Measurements from ENCODE around the gene CORO7.

CORO7 gene

DNA sequence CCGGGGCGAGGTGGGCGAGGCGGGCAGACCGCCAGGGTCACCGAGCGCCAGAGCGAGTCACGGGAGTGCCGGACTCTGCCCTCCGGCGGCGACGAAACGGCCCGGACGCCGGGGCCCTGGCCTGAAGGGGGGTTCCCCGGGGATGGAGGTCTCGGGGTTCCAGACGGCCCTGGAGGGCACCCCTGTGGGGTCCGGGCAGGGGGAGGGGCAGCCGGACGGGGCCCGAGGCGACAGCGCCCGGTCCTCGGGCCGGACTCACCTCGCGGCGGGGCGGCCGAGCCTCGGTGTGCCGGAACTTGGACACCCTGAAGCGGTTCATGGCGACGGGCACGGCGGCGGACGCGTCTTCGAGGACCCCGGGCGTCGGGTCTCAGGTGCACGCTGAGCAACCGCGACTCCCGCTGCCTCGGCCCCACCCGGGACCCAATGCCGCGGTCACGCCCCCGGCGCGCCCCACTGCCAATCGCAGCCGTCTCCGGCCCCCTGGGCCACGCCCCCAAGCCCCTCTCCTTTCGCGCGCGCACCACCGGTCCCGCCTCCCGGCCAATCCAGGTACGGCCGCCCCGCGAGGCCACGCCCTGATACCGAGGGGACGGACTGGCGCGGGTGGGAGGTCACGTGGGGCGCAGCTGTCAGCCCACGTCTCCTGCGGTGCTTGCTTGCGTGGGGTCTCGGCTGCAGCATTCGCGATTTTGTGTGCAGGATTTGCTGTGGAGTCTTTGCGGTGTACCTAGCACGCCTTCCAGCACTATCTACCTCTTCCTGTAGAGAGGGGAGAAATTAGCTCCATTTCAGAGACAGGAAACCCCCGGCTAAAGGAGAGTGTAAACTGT, at the start of gene CORO7:
TSS of gene CORO7 (minus strand) at position 397 of the 833 bp plus-strand sequence. CDS start at position 319, 78 bp downstream.
- peak; percentile 87 for DNase-seq

DNA sequence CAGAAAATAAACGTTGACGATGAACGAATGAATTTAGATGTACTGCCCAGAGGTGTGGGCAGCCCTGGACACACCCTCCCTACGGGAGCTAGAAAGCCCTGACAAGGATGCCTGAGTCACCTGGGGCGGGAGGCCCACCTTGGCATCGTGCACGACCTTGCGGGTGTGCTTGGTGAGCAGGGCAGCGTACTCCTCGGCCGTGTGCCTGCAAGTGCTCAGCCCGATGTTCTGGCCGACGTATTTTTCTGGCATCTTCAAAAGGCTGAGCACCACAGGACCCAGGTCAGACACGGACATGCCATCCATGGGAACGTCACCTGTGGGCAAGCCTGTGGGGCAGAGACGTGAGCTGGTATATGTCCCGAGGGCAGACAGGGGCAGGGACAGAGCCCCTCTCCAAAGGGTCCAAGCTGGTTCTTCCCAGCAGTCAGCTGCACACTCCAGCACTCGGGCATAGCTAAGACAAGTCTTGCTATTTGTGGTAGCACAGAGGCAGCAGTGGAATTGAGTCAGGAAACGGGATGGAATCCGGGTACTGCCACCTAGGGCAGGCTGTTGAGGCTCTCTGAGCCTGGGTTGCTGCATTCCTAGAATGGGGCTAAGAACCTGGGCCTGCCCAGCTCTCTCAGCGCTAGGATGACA, 47.2 kb upstream of the CORO7 start:
- DNase-seq, result no peak

DNA sequence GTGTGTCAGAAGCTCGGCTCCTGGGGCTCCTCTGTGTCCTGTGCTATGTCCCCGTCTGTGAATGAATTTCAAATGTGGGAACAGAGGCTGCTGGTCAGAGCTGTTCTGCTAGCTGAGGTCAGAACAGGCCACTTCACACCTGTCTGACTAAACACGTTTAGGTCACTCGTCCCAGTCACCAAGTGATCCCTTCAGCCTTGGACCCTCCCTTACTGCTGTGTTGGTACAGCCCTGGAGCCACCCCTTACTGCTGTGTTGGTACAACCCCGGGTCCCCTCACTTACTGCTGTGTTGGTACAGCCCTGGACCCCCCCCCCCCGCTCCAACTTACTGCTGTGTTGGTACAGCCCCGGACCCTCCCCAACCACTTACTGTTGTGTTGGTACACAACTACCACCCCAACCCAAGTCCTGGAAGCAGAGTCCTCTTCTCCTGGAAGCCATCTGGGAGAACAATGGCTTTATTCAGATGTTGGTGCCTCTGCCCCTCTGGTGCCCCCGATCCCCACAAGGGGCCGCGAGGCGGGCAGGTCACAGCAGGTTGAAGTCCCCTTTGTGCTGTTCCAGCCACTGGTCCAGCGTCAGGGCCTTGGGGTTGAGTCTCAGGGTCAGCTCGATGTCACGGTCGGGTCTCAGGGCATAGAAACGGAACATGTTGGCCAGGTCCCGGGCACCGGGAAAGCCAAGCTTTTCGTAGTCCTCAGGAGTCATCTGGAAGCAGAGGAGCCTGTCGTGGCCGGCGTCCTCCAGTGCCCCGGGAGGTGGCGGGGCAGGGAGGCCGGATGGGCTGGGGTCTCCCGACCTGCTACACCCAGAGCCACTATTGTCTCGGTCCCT, 45.1 kb upstream of the CORO7 start:
- DNase-seq, result no peak

DNA sequence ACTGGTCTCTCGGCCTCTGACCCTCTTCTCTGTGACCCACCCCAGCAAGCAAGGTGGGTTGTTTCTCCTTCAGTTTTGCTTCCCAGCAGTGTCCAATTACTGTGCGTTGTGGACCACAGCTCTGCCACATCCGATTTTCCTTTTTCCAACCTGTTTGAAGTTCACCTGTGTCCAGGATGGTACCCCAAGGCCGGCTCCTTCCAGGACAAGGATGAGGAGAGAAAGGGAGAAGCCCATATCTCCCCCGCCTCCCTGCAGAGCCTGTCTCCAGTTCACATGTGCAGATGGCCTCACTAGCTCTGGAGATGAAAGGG, 44.5 kb upstream of the CORO7 start:
- DNase-seq, result no peak

DNA sequence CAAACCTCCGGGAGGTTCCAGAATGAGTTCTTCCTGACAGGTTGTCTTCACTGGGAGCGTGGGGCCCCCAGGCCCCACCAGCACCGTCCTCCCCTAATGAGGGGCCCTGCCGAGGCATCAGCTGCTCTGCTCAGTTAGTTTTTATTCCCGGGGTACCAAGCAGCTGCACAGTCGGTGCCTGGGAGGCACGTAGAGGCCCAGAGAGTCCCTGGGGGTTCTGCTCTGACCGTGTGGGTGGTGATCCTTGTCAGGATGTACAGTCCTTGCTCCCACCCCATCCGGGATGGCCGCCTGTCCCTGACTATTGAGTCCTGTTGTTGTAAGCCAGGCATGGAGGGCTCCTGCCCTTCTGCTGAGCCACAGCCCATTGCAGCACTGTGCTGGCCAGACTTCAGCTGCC, 39.6 kb upstream of the CORO7 start:
- no peak for DNase-seq

DNA sequence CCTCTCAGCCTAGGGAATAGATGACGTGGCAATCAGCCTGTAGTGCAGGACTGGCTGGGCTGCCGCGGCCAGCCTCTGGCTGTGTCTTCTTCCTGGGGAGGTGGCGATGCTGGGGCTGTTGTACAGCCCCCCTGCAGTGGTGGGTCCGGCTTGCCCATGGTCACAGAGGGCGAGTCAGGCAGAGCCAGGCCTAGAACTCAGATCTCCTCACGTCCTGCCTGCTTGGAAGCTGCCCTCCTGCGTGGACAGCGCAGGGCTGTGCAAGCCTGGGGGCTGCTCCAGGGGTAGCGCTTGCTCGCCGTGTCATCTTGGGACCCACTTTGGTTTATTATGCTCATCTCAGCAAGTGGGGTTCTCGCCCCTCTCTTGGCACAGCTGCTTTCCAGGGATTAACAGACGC, 38.7 kb upstream of the CORO7 start:
- DNase-seq, result no peak

DNA sequence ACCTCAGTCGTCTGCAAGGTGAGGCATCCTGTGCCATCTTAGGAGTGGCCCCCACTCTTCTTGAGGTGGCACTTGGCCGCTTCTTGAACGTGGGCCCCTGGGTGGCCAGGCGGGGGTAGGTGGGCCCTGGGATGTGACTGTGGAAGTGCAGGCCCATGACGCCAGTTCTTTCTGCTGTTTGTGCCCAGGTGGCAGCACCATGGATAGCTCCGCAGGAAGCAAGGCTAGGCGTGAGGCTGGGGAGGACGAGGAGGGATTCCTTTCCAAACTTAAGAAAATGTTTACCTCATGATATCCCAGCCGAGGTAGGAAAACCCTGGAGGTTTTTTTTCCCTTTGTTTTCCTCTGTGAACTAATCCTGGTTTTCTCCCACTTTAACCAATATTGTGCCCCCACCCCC, 38.2 kb upstream of the CORO7 start:
- DNase-seq, result no peak

DNA sequence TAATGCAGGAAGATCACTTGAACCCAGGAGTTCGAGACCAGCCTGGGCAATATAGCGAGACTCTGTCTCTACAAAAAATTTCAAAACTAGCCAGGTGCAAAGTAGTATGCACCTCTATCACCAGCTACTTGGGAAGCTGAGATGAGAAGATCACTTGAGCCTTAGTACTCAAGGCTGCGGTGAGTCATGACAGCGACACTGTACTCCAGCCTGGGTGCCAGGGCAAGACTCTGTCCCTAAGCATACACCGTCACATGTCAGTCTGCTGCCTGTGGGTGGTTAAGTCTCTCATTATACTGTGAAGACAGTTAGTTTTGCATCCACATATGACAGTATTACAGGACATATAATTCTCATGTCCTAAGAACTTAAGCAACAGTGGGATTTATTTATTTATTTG, 36.3 kb upstream of the CORO7 start:
- DNase-seq, result no peak

DNA sequence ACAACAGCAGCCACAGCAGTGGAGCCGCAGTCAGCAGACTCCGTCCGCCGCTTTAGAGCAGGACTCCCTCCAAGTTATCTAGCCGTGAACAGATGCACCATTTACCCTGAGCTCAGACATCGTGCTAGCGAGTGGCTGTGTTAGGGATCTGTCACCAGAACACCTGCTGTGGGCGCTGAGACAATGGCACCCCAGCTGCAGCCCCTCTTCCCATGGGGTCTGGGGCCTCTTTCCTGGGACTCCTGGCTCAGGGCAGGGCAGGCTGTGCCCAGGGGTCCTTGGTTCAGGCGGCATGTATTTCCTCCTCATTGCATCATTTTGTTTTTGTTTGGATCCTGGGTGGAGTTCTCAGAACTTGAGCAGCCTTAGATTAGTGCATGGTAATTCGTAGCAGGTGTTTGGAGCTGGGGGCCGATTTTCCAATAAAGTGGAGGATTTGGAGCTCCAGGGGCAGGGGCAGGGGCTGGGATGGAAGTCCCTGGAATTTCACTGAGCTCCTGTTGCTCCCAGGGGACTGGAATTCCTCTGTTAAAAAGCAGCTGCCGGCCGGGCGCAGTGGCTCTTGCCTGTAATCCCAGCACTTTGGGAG, 34.6 kb upstream of the CORO7 start:
- no peak for DNase-seq

DNA sequence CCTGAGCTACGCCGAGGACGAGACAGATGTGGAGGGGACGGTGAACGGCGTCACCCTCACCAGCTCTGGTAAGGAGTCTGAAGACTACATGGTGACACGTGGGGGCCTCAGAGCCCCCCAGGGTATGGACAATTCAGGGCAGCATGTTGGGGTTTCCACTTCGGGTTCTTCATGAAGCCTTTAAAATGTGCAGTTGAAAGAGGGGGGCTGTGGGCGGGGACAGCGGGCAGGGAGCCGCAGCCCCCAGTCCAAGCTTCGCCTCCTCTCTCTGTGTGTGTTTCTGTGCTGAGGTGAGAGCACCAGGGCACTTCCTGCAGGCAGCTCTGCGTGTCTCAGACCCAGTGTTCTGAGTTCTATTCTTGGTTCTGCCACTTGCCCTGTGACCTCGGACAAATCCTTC, 34.0 kb upstream of the CORO7 start:
- no peak for DNase-seq

DNA sequence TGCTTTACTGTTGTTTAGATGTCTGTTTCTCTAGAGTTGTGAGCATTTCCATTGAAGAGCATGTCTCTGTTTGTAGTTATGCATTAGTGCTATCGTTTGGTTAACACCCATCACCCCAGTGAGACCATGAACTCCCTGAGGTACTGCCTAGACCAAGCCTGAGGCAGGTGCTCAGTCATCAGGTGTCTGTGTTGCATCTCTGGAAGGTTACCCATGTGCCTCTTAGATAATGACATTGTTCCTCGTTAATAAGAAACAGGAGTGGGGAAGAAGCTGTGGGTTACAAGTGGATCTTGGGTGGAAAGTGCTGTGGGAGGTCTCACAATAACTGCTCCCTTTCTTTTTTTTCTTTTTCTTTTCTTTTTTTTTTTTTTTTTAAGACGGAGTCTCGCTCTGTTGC, 27.6 kb upstream of the CORO7 start:
- no peak for DNase-seq

DNA sequence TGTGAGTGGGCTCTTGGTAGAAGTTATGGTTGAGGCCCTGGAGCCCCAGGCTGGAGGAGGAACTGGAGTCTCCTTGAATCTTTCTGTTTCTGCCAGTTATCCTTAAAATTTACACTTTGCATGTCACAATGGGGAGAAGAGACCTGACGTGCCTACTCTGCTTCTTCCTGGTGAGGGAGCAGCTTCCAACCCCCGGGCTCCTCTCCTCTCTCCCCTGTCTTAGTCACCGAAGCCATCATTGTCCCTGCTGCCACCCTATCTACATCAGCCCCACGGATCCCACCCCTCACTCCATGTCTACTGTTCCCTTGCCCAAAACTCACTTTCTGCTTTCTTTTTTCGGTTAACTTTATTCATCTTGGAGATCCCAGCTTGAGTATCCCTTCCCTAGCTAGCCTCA, 26.9 kb upstream of the CORO7 start:
- no peak for DNase-seq

DNA sequence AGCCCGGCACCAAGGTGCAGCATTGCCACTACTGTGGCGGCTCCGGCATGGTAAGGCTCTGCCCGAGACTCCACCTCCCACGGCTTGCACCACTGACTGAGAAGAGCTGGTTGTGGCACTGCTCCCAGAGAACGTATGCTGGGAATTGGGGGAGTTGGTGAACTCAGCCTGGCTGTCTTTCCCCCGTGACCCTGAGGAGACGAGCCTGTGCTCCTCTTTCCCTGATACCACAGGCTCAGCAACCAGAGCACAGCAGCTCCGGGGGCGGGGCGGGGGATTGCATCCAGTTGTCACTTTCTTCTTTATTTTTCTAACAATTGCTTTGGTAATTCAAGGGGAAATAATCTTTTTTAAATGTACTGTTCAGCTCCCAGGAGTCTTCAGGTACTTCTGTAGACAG, 26.0 kb upstream of the CORO7 start:
- DNase-seq, result no peak

DNA sequence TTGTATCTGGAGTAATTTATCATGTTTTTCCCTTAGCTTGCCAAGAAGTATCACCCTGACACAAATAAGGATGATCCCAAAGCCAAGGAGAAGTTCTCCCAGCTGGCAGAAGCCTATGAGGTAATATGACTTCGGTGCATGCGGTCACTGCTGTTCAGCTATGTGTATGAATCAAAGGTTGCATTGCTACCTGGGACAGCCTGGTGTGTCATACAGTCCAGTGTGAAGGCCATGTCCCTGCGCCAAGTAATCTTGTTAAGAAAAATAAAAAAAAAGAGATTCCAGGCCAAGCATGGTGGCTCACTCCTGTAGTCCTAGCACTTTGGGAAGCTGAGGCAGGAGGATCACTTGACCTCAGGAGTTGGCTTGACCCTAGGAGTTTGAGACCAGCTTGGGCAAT, 21.0 kb upstream of the CORO7 start:
- no peak for DNase-seq

DNA sequence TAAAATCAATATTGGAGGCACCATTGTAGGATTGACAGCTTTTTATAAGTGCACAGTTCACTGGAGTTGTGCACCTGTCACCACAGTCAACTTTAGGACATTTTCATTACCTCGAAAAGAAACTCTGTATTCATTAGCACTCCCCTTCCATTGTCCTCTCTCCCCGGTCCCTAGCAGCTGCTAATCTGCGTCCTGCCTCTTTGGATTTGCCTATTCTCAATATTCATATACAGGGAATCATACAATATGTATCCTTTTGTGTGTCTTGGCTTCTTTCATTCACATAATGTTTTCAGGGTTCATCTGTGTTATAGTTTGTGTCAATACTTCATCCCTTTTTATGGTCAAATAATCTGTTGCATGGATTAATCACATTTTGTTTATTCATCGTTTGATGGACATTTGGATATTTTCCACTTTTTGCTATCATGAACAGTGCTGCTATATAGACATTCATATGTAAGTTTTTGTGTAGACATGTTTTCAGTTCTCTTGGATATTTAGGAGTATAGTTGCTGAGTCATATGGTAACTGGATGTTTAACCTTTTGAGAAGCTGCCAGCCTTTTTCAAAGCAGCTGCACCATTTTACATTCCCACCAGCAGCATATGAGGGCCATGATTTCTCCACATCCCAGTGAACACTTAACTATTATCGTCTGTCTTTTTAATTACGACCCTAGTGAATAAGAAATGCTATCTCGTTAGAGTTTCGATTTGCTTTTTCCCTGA, 19.1 kb upstream of the CORO7 start:
- DNase-seq, result no peak

DNA sequence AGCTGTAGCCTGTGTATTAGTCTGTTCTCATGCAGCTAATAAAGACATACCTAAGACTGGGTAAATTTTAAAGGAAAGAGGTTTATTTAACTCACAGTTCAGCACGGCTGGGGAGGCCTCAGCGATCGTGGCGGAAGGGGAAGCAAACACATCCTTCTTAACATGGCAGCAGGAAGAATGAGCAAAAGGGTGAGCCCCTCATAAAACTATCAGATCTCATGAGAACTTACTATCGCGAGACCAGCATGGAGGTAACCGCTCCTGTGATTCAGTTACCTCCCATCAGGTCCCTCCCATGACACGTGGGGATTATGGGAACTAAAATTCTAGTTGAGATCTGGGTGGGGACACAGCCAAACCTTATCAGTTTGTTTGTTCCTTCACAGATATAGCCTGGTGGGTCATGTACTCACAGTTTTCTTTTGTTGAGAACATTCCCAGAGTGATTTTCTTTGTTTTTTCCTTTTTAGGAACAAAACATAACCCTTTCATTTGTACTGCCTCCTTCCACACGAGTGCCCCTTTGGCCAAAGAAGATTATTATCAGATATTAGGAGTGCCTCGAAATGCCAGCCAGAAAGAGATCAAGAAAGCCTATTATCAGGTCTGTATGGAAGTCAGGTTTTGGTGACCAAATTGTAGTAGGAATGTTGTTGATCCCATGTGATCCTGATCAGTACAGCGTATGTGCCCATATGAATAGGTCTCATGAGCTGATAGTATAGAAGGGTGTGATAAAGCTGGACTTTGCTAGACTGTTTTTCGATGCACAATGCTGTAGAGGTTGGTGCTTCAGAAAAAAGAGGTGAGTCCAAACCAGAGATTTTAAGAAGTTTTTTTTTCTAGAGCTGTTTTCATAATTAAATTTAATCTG, 17.8 kb upstream of the CORO7 start:
- no peak for DNase-seq

DNA sequence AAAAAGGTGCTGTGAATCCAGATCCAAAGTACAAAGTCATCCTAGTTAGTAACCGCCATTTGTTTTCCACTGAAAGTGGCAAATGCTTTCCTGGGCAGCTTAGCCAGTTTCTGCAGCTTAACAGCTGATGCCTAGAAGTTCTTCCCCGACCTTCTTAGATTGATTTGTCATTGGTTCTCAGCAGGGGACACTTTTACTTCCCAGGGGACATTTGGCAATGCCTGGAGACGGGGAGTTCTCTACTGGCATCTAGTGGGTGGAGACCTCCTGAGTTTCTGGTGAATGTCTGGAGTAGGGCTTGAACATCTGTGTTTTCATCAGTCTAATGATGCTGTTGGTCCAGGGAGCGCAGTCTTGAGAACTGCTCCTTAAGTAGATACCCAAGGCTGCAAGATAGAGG, 16.8 kb upstream of the CORO7 start:
- DNase-seq, result no peak

DNA sequence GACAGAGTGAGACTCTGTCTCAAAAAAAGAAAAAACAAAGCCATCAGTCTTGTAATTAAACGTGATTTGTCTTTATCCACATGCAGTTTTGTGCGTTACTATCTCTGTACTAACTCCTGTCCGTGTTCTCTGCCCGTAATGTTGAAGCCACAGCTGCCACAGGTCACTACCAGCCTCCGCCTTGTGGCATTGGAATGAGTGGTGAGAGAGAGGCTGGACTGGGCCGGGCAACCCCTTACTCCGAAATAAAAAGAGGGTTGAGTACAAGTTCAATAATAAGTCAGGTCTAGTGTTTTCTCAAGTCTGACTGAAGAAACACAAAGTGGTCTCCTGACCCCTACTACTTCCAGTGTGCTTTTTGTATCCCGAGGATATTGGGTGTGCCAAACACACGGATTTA, 14.6 kb upstream of the CORO7 start:
- no peak for DNase-seq

DNA sequence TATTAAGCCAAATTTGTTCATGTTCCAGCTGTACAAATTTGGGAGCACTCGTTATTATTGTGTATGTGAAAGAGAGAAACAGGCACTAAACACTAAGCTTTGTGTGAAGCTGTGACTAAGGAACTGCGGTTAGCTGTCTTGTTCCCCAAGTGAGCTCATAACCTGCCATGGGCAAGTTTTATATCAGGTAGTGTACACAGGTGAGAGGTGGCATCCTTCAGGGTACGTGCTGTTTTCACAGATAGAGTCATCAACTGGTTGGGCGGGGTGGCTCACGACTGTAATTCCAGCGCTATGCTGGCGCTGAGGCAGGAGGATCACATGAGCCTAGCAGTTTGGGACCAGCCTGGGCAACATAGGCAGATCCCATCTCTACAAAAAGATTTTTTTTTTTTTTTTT, 12.1 kb upstream of the CORO7 start:
- DNase-seq, result no peak

DNA sequence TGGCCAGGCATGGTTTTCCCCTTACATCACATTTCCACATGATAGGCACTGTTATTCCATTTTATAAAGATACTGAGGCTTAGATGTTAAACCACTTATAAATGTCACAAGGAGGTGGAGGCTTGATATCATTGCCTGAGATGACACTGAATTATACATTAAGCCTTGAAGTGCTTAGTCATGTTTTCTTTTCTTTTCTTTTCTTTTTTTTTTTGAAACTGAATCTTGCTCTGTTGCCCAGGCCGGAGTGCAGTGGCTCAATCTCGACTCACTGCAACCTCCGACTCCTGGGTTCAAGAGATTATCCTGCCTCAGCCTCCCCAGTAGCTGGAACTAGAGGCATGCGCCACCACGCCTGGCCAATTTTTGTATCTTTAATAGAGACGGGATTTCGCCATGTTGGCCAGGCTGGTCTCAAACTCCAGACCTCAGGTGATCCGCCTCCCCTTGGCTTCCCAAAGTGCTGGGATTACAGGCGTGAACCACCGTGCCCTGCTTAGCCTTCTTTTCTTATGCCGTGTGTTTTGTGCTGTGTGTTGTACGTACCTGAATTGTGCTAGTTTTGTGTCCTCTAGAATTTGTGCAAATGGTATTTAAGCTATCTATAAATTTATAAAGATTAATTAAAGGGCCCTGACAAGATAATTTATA, 10.5 kb upstream of the CORO7 start:
- DNase-seq, result no peak

DNA sequence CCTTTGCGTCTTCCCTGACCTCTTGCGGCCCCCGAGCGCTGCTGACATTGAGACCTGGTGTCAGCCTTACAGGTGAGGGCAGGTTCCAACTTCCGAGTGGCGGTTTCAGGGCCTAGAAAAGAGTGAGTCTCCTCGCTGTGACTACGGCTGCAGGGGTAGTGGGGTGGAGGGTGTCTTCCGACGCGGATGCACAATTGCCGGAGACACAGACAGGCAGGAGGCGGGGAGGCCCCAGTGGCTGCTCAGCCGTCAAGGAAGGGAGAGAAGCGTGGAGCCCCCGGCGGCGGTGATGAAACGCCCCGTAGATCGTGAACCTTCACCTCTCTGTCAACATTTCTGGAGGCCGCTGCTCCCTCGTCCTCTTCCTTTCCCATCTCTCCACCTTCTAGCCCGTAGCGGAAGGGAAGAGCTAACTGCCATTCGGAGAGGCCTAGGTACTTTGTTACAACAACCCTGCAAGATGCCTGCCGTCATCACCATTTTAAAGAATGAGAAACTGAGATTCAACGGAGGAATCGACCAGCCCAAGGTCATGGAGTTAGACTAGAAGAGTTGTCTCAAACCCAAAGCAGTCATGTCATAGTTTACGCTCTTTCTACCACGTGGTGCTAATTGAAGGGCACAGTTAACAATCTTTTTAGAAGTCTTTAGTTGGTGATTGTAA, 9.8 kb upstream of the CORO7 start:
- no peak for DNase-seq

All from fibroblast of skin of right biceps (primary cell).